CD4-positive, alpha-beta T cell treated with Interleukin-15 for 4 hours (primary cell): ENCODE measurements around the gene CACNA1D.
"Not testable (repeated sequence)": the region's sequence is repeated elsewhere in the genome, so short reads cannot be mapped to it uniquely, and the experiment has no call there.

Experiments
- DNase-seq: peaks from one replicate; pipeline ENCODE4 v3.0.0-alpha.2; 2020; ENCODE audit warnings: low spot score

The CACNA1D gene

GRCh38 chr3:53493963-53494791 lies at the start of gene CACNA1D:
CACNA1D (plus strand) TSS chr3:53494611; CDS start chr3:53495167, 556 bp downstream.
- no peak for DNase-seq

DNA sequence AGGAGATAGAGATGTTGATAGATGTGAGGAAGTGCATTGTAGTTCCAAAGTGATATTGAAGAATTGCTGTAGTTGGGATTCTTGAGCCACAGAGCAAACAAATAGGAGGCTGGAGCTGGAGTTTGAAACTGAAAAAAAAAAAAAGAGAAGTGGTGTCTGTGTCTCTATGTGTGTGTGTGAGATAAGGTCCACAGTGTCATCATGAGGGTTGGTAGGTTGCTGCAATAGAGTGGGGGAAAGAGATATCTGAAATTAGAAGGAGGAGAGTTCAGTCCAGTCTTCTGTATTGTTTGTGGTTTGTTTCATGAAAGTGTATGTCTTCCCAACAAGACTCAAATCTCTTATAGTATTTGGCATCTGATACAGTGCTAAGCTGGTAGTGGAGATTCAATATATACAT lies 37.3 kb upstream of the CACNA1D start:
- no peak for DNase-seq

GRCh38 chr3:53460326-53460725 lies 34.1 kb upstream of the CACNA1D start:
- no peak for DNase-seq

DNA sequence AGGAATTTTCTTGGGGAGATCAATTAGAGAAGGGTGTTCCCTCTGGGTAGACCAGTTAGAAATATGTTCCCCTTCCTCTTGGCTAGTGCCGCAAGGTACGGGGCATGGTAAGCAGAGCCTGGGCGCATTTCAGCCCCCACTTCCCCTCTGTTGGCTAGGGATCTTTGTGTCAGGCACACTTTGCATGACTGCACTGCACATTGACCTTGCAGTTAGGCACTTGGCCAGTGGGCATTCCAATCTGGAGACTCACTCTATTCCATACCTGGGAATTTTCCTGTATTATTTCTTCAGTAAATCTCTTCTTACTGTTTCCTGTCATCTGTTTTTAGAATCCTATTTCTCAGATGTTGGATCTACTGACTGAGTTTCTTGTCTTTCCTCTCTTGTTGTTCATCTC lies 30.0 kb upstream of the CACNA1D start:
- no peak for DNase-seq

GRCh38 chr3:53469758-53470157 lies 24.7 kb upstream of the CACNA1D start:
- DNase-seq, result not testable (repeated sequence)

- no peak for DNase-seq
These were observed 21.0 kb upstream of the CACNA1D start for GRCh38 chr3:53473422-53473821.

- DNase-seq, result not testable (repeated sequence)
These were observed 18.0 kb upstream of the CACNA1D start for GRCh38 chr3:53476372-53476771.

- not testable (repeated sequence) for DNase-seq
These were observed 16.7 kb upstream of the CACNA1D start for GRCh38 chr3:53477689-53478088.

DNA sequence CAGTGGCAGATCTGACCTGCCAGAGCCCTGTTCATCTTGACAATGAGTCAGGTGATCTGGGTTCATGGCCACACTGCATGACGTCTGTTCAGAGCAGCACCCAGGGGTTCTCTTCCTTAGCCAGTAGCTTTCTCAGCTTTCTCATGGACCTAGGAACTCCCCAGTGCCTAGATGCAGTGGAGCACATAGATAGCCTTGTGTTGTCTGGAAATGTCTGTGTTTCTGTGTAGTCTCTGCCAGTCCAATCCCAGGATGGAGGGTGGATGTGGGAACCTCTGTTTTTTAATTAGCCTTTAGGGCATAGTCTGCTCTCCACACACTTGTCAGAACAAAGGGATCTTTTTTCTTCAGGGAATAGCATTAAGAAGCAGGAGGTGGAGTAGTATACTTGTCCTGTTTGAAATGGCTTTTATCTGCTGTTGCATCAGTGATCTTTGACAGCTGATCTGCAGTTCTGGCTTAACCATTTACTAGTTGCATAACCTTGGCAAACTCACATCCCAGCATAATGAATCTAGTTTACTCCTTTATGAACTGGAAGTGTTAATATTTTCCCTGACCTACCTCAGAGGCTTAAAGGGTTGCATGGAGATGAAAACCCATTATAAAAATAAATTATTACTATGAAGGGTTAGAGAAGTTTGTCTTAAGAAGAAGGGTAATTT lies 16.1 kb upstream of the CACNA1D start:
- no peak for DNase-seq

GRCh38 chr3:53478921-53479664 lies 15.3 kb upstream of the CACNA1D start:
- no peak for DNase-seq

GRCh38 chr3:53482227-53482626 lies 12.2 kb upstream of the CACNA1D start:
- no peak for DNase-seq

GRCh38 chr3:53483821-53484220 lies 10.6 kb upstream of the CACNA1D start:
- DNase-seq, result no peak

DNA sequence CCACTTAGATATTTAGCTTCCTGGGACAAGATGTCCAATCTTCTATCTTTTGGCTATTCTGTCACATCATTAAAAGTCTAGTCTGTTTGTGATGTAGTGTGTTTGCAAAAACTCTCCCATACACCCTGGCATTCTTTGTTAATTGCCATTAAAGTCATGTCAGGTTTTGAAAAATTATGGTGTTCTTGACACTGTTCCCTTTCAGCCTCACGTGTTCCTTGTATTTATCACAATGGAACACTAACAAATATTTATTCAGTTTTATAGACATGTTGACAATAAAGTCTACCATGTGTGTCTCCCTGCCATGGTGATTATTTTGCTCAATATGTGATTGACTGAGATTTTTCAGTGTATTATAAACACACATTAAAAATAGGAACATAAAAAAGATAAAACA lies 9.4 kb upstream of the CACNA1D start:
- DNase-seq, result no peak

DNA sequence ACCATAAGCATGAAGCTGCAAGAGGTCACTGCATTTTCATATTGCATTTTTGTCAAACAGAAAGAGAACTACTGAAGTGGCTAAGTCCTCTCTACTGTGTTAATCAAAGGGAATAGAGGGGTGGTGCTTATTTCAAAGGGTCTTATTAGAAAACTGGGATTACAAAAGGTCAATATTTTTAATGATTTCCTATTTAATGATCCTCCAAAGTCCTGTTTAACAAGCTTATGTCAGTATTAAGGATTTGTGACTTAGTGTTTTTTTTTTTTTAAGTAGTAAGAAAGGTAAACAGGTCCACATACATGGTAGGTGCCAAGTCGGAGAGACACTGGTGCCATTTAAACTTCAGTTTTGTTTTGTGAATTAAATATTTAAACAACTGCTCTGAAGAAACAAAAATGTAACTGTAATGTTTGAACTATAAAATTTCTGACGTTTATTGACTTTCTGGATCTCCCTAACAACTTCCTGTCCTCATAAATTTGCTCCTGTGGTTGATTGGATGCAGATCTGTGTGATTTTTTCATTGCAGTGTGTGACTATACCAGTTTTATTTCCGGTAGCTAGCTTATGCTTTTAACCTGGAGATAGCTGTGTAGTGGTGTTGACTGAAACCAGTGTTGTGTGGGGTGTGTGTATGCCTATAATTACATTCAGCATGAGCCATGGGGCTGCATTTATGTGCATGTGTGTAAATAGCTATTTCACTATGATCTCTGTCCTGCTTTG lies 8.6 kb upstream of the CACNA1D start:
- no peak for DNase-seq

- no peak for DNase-seq
These were observed 7.3 kb upstream of the CACNA1D start for GRCh38 chr3:53486961-53487654.

GRCh38 chr3:53489386-53489785 lies 5.0 kb upstream of the CACNA1D start:
- no peak for DNase-seq

DNA sequence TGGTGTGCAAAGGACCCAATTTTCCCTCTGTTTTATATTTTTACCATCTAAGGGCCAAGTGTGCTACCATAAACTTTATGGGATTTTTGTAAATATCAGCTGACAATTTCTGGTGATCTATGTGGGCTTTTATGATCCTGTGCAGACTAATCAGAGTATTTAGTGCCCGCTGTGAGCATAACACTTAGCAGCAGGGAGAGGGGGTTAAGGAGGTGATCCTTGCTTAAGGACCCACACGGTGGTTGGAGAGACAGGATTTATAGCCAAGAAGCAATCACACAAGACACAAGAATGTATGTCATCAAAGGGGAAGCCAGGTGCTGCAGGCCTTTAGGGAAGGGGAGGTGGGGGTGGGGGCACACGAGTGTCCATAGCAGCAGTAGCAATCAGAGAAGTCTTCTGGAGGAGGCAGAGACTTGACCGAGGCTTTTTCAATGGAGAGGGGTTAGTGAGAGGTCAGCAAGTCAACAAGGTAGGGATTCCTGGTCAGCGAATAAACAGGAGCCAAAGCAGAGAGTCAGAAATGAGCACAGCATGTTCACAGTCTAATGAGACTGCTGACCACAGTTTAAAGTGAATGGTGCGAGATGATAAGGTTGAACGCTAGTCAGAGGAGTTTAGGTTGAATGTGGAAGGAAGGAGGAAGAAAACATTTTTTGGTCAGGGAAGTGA lies 4.5 kb upstream of the CACNA1D start:
- no peak for DNase-seq

DNA sequence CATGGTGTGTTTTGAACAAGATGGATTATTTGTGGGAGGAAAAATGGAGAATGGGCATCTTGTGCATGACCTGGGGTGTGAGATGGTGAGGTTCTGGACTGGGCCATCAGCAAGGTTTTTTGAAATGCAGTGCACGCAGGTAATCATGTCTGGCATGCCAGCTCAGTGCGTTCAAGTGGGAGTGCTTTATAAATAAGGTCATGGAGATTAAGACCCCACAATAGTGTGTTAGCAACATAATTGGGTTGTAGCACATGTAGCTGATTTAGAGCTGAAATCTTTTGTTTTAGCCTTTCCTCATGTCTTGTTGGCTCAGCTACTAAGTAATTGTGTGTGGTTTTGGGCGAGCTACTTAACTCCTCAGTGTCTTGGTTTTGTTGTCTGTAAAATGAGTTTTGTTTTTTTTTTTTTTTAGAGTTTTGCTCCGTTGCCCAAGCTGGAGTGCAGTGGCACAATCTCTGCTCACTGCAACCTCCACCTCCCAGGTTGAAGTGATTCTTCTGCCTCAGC lies 3.9 kb upstream of the CACNA1D start:
- no peak for DNase-seq

- no peak for DNase-seq
These were observed 3.1 kb upstream of the CACNA1D start for GRCh38 chr3:53491276-53491675.

DNA sequence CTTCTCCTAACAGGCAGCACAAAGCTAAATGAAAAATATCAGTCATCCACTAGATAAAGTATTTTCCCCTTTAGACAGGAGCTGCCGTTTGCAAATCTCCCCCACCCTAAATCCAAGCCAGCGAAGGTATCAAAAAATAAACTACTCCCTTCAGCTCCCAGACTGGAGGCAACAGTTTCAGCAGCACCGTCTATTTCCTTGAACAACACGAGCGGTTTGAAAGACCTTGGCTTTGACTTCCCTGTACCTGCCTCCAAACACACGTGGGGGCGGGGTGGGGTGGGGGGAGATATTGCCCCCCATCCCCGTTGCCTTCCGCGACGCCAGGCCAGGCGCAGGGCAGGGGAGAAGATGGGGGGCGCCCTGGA lies 832 bp upstream of the CACNA1D start:
- DNase-seq, result no peak

DNA sequence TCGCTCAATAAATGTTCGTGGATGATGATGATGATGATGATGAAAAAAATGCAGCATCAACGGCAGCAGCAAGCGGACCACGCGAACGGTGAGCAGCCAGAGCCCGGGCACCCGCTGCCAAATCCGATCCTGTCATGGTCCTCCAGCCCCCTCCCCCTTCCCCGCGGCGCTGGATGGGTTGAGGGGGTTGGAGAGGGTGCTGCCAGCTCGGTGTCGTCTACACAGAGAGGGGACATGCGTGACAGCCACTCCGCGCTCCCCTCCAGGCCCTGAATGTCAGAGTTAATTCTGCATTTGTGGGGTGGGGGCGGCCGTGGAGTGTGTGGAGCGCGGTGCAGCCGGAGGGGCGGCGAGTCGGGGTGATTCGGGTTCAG lies 722 bp downstream of the CACNA1D start:
- DNase-seq, result no peak
